Stimulated activated CD4-positive, alpha-beta T cell treated with anti-CD3 and anti-CD28 coated beads, TNF-alpha, amount 100 ng/mL, for 48 hours (primary cell): ENCODE results near the gene ACVRL1.
A peak's percentile ranks its signal among the peaks of the same experiment; 100 is the strongest.

ENCODE experiments used
- DNase-seq, 3 donors: peaks; one replicate each; pipeline ENCODE4 v3.0.0-alpha.2; 2020; ENCODE audit warnings: low read depth in 3 of 3

The ACVRL1 gene

DNA sequence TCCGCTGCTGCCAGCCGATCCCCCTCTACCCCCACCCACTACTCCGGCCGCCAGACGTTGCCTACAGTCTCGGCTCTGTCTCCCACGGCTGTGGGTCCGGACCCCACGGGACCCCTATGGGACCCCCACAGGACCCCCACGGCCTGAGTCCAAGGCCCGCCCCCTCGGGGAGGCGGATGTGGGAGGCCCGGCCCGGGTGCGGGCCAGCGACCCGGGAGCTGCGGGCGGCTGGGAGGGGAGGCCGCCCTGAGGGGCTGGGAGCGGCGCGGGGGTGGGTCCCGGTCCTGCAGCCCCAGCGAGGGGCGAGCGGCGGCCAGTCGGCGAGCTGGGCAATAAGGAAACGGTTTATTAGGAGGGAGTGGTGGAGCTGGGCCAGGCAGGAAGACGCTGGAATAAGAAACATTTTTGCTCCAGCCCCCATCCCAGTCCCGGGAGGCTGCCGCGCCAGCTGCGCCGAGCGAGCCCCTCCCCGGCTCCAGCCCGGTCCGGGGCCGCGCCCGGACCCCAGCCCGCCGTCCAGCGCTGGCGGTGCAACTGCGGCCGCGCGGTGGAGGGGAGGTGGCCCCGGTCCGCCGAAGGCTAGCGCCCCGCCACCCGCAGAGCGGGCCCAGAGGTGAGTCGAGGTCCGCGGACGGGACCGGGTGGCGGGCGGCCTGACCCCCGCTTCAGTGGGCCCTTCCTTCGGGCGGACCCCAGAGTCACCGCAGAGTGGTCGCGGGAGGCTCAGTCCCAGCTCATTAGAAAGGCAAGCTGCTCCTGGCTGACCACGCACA lies at the start of gene ACVRL1:
Gene ACVRL1 (plus strand): TSS at position 422 of the 773 bp plus-strand sequence. CDS start 4,971 bp downstream, outside the sequence.
- no peak for DNase-seq

DNA sequence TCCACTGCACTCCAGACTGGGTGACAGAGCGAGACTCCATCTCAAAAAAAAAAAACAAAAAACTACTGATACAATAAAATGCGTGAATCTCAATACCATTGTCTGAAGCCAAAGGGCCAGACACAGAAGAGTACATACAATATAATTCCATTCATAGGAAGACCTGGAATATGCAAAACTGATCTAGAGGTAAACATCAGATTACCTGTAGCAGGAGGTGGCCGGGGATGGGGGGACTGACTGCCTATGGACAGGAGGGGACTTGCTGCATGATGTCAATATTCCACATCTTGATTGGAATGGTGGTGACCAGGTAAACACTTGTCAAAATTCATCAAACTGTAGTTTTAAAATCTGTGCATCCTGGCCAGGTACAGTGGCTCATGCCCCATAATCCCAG lies 46.3 kb upstream of the ACVRL1 start:
- DNase-seq, result no peak

DNA sequence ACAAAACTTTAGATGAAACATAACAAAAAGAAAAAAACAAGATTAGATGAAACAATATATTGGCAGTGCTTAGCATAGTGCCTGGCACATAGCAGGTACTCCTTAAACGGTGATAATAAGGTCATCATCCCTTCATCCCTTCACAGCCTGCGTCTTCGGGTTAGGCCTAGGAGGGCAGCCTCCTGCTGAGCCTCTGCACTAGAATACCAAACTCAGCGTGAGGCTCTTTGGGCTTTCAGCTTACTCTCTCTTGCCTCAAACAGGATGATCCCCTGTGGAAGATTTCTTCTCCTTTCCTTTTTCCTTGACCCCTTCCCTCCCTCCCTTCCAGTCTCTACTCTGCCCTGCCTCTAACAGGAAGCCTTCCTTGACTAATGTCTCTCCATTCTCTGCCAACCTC lies 44.4 kb upstream of the ACVRL1 start:
- DNase-seq, result no peak

DNA sequence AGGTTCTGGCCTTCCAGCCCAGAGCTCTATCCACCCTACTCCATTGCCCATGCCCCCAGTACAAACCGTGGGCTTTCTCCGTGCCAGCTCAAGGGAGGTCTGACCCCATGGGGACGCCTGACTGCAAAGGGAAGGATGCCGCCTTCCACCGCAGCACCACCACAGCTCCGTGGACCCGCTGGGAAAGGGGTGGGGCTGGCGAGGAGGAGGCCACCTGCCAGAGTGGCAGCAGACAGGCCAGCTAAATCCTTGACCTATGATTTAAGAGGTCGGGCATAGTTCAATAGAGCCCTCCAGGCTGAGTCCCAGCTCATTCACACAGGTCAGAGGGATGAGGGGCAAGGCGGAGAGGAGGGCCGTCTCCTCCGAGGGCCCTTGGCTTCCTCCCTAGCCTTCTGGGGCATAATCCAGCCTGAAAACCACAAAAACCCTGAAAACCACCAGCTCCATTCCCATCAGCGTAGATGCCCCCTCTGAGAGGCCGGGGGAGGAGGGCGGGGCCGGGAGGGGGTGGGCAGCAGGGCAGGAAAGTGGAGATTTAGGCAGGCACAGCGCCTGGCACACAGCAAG lies 43.9 kb upstream of the ACVRL1 start:
- no peak for DNase-seq

DNA sequence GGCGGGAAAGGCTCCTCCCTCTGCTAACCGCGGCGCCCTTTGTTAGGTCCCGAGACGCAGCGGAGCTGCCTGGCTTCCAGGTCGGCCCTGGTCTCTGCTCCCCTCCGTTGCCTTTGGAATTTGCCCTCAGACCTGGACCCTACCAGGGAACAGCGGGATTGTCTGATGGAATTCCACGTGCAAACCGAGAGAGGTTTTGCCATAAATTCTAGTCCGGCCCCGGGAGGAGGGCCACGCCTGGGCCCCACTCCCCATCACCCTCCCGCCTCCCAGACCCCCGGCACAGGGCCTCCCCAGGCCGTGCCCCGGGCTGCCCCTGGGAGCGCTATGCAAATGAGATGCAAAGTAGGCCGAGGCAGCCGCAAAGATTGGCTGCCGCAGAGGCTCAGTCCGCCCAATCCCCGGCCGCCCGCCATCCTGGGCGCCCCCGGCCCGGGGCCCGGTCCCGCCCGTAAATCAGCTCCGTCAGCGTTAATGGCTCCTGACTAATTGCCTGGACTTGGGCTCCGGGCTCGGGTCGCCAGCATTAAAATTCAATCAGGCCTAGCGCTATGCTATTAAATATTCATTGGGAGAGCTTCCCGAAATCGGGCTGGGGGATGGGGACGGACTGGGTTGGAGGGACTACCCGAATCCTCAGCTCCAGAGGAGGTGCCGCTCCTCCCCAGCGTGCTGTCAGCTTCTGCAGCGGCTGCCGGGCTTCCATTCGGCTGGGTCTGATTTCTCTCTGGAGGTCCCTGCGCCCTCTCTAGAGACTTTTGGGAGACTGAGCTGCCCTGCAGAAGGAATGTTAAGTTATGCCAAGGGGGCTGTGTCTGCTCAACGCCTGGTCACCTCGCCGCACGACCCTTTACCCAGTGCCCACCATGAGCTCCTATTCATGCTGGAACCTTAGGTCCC lies 43.1 kb upstream of the ACVRL1 start:
- peak in 1 of 3 donors; percentile 28 for DNase-seq

DNA sequence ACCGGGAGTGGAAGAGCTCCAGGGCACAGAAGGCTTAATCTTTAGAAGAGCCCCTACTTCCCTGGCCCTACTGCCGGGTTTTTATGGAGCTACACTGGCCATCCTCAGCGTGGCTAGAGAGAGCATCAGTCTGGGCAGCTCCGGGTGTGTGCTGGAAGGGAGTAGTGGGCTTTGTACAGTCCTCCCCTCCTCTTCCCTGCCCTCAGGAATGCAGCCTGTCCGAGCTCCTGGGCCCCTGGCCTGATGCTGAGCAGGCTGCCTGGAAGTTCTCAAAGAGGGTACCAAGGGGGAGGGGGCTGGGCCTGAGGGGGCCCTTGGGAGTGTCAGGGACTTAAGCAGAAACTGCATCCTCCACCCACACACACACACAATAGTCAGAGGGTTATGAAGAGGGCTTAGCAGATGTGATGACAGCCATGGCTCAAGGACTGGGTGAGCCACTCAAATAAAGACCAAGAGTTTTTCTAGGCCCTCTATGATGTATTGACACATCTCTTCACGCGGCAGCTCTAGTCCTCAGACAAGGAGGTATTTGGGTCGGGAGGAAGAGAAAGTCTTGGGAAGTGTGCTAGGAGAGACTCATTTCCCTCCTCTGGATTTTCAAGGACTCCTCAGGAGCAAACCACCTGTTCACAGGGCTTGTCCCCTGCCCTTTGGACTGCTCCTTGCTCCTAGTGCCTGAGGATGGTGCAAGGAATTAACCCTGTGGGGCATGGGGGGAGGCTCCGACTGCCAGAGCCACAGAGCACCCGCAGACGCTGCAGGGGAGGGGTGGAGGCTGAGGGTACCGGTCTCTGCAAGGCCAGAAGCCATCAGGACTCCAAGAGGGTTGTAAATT lies 42.3 kb upstream of the ACVRL1 start:
- DNase-seq, result no peak

DNA sequence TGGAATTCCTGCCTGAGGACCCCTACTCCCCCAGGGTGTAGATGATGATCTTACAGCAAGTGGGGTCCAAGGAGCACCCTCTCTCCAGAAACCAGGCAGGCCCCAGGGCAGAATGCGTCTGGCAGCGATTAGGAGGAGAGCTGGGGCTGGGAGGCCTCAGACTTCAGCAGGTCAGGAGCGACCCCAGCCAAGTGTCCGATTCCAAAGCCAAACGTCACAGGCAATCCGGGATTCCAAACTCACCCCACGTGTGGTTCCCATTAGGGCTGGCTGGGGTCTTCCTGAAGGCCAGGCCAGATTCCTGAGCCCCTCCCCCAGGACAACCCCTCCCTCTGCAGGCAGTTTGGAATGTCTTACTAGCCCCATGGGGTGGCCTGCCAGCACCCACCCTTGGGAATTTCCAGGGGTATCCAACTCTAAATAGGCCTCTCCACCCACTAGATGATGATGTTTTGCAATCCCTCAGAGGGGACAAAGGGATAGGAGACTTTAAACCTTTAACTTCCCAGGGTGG lies 41.5 kb upstream of the ACVRL1 start:
- DNase-seq, result no peak

DNA sequence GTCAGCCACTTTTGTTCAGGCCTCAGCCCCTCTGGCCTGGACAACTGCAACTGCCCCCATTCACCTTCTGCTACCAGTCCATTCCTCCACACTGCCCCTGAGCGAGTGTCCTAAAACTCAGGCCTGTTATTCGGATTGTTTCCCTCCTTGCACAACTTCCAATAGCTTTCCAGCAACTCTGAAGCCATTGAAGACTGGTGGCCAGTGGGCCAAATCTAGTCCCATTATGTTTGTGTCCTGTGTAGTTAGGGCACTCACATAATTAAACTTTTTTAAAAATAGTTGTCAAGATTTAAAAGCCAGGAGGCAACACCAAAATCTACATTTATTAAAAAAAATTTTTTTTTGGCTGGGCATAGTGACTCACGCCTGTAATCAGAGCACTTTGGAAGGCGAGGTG lies 41.0 kb upstream of the ACVRL1 start:
- DNase-seq, result no peak

DNA sequence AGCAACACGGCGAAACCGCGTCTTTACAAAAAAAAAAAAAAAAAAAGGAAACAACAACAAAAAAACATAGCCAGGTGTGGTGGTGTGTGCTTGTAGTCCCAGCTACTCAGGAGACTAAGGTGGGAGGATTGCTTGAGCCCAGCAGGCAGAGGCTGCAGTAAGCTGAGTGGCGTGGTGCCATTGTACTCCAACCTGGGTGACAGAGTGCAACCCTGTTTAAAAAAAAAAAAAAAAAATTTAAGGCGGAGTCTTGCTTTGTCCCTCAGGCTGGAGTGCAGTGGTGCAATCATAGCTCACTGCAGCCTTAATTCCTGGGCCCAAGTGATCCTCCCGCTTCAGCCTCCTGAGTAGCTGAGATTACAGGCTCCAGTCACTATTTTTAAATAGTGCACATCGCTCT lies 40.5 kb upstream of the ACVRL1 start:
- no peak for DNase-seq

DNA sequence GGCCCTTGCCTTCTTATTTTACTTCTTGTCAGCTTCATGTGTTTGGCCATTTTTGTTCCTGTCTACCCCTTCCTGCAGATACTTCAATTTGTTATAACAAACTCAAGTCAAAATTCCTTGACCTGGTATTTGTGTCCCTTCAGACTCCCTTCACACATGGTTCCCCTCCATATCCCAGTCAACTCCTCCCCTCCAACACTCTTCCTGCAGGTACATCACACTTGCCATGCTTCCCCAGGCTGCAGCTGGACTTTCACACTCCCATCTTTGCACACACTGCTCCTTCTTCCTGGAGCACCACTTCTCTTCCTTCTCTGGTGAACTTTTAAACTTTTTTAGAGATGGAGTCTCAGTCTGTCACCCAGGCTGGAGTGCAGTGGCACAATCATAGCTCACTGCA lies 39.9 kb upstream of the ACVRL1 start:
- no peak for DNase-seq

DNA sequence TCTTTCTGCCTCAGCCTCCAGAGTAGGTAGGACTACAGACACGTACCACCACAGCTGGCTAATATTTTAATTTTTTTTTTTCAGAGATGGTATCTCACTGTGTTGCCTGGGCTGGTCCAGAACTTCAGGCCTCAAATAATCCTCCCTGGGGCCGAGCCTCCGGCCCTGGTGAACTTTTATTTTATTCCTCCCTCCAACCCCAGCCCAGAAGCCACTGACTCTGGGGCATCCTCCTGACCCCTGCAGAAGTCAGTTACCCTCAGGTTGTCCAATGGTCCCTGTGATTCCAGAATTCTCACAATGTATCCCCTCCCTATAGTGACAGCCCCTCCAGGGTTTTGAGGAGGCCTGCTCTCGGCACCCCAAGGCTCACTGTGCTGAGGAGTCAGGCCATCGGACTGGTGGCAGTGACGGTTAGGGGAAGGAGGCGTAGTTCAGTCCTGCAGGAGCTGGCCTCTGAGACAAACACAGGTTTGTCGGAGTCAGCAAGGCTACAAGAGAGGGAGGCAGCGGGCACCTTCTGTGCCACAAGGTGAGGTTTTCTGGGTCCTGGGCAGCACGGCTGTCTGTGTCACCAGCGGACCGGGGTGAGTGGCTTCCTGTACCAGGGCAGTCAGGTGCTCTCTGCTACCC lies 39.4 kb upstream of the ACVRL1 start:
- no peak for DNase-seq

DNA sequence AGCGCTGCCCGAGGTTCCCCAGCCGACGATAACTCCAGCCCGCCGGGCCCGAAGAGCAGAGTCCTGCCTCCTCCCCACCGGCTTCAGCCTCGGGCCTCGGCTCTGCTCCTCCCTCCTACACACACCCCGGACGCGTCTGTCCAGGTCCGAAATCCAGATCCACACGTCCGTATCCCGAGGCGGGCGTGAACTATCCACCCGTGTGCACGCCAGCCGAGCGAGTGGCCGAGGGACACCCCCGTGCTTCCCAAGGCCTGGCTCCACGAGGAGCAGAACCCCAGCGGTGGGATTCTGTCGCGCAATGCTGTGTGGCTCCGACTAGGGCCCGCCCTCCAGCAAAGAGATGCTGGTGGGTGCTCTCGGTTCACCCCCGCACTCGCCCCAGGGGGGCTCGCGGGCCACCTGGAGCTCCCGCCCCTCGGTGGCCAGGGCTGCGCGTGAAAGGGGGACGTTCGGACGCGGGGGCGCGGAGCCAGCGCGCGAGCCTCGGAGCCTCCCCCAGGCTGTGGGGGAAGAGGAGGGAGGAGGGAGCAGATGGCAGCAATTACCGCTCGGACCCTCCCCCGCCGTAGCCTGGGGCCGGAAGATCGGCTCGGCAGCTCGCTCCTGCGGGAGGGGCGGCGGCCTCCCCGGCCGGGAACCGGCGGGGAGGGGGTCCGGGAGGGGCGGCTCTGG lies 38.3 kb upstream of the ACVRL1 start:
- DNase-seq, result no peak

DNA sequence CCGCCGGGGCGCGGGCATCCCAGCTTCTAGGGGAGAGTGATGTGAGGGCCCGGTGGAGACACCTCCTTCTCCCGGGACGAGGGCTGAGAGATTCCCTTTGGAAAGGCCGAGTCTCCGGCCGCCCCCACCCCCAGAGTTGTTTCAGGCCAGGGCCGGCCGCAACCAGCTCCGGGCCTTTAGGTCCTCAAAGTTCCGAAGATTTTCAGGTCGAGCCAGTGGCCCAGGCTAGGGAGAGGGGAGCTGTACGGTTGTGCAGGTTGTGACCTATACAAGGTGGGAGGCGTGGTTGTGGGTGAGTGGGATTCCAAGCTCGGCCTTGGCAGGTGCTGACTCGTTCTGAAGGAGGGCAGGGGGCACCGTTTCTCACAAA lies 37.8 kb upstream of the ACVRL1 start:
- no peak for DNase-seq

DNA sequence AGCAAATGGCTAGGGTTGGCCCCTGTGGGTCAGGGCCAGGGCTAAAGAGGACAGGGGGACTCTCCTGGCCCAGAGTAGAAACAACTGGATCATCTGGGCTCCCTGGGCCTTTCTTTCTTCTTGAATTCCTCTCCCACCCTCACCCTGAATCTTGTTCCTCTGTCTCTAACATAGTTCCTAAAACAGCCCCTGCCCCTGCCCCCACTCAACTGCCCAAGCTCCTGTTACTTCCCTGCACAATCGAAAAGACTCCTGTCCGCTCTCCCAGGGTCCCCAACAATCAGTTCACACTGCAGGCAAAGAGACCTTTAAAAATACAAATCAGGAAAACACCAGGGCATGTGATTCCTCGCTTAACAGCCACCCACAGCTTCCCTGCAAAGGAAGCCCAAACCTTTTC lies 37.4 kb upstream of the ACVRL1 start:
- no peak for DNase-seq

DNA sequence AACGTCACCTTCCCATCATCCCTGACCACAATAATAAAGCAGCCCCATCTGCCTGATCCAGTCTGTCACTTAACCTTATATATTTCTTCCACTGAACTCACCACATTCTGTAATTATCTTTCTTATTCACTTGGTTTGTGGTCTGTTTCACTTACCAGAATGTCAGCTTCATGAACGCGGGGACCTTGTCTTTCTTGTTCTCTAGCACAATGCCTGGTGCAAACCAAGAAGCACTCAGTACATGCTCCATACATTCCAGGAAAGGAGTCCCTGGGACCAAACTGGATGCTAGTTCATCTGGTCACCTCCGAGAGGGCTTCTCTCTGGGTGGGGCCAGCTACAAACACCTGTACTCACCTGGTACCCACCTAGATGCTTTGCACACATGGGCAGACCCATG lies 36.8 kb upstream of the ACVRL1 start:
- no peak for DNase-seq

DNA sequence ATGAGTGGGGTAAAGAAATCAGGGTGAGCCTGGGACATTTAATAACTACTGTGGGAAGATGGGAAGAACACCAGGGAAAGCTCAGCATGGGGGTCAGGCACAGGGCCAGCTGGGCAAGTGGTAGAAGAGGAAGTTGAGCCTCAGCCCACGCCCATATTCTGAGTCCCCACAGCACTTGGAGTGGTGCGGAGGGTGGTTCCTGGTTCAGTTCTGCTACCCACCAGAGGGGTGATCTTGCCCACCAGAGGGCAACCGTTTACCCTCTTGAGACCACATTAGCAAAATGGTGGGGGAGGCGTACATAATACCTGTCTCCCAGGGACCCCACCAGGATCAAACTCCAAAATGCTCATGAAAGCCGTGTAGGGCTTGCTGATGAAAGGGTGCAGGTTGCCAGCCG lies 36.2 kb upstream of the ACVRL1 start:
- DNase-seq, result no peak

DNA sequence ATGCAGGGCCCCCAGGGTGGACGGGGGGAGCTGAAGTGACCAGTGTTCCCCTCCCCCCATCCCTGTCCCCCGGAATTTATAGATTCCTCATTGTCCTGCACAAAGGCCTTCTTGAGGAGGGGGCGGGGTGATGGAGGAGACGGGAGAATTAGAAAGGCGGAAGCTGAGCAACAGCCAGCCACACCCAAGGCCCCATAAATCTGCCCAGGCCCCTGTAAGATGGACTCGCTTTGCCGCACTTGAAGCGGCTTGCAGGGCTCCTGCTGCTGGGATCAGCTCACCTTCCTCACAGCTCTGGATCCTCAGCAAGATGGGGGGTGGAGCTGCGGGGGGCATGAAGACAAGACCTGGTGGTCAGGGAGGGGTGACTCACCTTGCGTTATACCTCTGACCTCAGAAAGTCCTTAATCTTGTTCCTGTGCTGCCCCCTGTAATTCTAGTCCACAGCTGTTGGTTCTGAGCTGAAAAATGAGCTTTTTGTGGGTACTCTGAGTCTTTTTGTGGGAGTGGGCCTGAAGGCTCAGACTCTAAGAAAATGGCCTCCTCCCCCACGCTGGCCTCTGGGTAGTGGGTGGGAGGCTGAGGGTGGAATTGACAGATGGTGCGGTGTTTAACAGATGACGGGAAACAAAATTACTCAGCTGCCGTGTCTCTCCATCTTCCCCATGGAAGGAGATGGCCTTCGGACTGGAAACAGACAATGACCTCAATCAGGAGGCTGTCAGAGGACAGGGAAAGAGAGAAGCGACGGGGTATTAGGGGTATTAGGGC lies 35.2 kb upstream of the ACVRL1 start:
- DNase-seq, result no peak

DNA sequence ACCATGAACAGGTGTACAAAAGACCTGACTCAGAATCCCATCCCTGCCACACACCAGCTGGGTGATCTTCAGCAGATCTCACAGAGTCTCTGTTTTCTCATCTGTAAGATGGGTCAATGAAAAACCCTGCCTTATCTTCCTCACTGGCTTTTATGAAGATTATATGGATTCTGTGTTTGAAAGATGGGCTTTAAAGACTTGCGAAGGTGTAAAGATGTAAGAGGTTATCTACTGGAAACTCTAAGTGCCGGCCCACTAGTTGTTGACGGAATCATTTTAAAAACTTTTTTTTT lies 34.7 kb upstream of the ACVRL1 start:
- DNase-seq, result no peak

DNA sequence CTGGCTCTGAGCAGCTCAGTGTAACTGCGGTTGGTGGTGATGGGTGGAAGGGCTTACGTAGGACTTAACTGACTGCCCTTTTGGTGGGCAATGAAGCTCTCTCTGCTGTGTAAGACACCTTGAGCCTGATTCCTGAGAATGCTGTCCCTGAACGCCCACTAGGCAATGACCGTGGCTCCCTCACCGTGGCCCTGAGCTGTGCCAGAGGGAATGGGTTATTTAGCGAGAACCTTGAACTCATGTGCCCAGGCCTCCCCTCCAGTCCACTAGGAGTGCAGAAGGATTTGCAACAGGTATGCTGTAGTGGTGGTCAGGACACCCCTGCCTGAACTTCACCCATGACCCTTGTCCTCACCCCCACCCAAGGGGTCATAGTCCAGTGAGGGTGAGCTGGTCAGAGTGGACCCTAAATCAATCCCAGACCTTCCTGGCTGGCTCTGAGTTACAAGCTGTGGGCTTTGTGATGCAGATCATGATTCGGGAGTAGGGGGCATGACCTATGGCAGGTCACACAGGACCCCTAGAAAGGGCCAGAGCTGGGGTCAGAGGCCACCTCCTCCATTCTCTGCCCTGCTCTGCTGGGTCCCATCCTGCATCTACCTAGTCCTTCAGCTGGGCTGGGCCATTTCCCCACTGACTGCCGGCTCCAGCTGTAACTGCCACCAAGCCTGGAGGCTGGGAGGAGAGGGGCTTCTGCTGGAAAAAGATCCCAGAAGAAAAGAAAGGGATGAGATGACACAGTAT lies 33.9 kb upstream of the ACVRL1 start:
- DNase-seq, result no peak
